Measurements from ENCODE around the gene RPL11. TPM values are rescaled to one million over a fixed set of nuclear protein-coding genes. Genes with fewer than 3 reads are reported as not detected.

The RPL11 gene
- total and polyA plus RNA-seq, 8 donors = 255 to 4,094 (median 1,264) TPM

DNA sequence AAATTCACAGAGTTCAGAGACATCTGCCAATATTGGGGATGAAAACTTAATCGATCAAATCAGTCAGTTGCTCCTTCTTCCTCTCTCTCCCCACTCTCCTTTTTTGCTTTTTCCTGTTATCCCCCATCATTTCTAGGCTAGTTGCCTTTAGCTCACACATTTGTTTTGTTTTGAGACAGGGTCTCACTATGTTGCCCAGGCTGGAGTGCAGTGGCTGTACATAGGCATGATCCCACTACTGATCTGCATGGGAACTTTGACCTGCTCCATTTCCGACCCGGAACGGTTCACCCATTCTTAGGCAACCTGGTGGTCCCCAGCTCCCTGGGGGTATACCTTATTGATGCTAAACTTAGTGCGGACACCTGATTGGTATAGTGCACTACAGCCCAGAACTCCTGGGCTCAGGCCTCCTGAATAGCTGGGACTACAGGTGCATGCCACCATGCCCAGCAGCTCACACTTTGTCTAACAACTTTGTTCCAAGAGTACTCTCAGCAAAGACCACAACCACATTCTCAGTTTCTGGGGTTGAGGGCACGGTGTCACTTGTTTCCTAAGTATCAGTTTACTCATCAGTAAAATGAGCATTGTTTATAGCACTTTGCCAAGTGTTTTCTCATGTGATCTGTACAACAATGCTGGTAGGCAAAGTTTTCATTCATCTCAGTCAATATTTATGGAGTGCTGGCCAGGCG lies 45.0 kb downstream of the RPL11 start:
- no peak for DNase-seq
- H3K4me1 ChIP-seq = peaks cover 0 to 16% (median 3%) of the 10 kb centered on the region in 4 donors
- H3K9me3 ChIP-seq = no peaks in the 10 kb centered on the region
- no peak overlapping the region for H3K27ac ChIP-seq
- no peaks in the 10 kb centered on the region for H3K36me3 ChIP-seq
- WGBS, 5 donors = 88 to 95% (median 91%) methylated on average over 7 of the region's 7 CpGs
- no peak for TF ChIP-seq POLR2AphosphoS5 (IDR thresholded peaks at IDR 0.05)
- TF ChIP-seq EP300 (IDR thresholded peaks at IDR 0.05) = no peak
- no peak for TF ChIP-seq POLR2A (IDR thresholded peaks at IDR 0.05)
- TF ChIP-seq, protein P1, sequence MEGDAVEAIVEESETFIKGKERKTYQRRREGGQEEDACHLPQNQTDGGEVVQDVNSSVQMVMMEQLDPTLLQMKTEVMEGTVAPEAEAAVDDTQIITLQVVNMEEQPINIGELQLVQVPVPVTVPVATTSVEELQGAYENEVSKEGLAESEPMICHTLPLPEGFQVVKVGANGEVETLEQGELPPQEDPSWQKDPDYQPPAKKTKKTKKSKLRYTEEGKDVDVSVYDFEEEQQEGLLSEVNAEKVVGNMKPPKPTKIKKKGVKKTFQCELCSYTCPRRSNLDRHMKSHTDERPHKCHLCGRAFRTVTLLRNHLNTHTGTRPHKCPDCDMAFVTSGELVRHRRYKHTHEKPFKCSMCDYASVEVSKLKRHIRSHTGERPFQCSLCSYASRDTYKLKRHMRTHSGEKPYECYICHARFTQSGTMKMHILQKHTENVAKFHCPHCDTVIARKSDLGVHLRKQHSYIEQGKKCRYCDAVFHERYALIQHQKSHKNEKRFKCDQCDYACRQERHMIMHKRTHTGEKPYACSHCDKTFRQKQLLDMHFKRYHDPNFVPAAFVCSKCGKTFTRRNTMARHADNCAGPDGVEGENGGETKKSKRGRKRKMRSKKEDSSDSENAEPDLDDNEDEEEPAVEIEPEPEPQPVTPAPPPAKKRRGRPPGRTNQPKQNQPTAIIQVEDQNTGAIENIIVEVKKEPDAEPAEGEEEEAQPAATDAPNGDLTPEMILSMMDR (IDR thresholded peaks at IDR 0.05) = no peak
- H3K27me3 ChIP-seq = no peaks in the 10 kb centered on the region
- H3K4me3 ChIP-seq = no peak overlapping the region
- intact Hi-C loops (cut with DNase I; ENCODE audit: low total_unique reads) = no loop called here

DNA sequence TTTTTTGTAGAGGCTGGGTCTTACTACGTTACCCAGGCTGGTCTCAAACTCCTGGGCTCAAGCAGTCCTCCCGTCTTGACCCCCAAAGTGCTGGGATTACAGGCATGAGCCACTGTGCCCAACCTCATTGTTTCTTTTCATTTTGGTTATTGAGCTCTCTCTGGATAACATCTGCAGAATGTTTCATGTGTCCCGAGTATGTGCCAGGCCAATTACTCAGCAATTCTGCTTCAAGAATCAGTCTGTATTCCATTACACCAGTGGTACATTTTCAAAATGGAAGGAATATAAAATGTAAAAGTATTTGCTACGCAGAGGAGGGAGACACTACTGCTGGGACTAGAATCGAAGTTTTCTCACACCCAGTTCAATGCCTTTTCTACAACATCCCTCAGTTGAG lies 50.0 kb downstream of the RPL11 start:
- no peaks in the 10 kb centered on the region for H3K27me3 ChIP-seq
- DNase-seq = no peak
- 85 to 91% (median 88%) methylated on average over 5 of the region's 5 CpGs for WGBS, 5 donors
- H3K9me3 ChIP-seq = no peaks in the 10 kb centered on the region
- intact Hi-C loops (cut with DNase I; ENCODE audit: low total_unique reads) = no loop called here
- peaks cover 14 to 35% (median 32%) of the 10 kb centered on the region in 4 donors for H3K4me1 ChIP-seq
- H3K27ac ChIP-seq = no peak overlapping the region
- no peak overlapping the region for H3K4me3 ChIP-seq
- TF ChIP-seq EP300 (IDR thresholded peaks at IDR 0.05) (no peak), POLR2A (IDR thresholded peaks at IDR 0.05) (no peak), POLR2AphosphoS5 (IDR thresholded peaks at IDR 0.05) (no peak)
- TF ChIP-seq, protein P1 (IDR thresholded peaks at IDR 0.05) = no peak
- H3K36me3 ChIP-seq = peaks cover 4 to 10% (median 8%) of the 10 kb centered on the region in 4 donors

DNA sequence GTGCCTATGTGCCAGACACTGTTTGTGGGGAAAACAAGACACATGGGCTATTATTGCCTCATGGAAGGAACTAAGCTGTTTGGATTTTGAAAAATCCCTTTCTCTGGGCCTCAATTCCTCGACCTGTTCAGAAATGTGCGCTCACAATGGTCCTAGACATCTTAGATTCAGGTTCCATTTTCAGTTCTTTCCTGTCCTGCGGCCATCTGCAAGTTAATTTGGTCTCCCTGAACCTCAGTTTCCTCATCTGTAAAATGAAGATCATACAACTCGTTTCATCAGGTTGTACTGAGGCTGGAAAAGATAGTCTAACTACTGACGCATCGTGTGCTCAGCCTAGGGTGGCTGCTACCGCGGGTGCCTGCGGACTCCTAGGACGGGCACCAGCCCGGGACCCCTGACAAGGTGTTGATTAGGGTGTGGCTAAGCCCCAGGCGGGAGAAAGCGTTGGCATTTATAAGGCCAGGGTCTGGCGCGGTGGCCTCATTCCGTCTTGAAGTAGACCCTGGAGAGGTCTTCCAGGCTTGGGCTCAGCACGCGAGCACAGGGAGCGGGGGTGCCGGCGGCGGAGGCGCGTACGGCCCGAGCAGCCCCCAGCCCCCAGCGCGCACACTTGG lies 51.2 kb downstream of the RPL11 start:
- TF ChIP-seq POLR2AphosphoS5 (IDR thresholded peaks at IDR 0.05) = no peak
- TF ChIP-seq, protein P1 (IDR thresholded peaks at IDR 0.05) = no peak
- no peak for TF ChIP-seq EP300 (IDR thresholded peaks at IDR 0.05)
- peak in 1 of 4 donors; percentile 22 for TF ChIP-seq POLR2A (IDR thresholded peaks at IDR 0.05)
- Histone ChIP-seq H3K27ac (peak overlapping the region; percentile 93 to 96 (median 95)), H3K4me1 (peaks cover 23 to 46% (median 44%) of the 10 kb centered on the region in 4 donors), H3K27me3 (no peaks in the 10 kb centered on the region), H3K36me3 (peaks cover 4 to 17% (median 13%) of the 10 kb centered on the region in 4 donors), H3K4me3 (peak overlapping the region; percentile 91 to 100 (median 95)), H3K9me3 (no peaks in the 10 kb centered on the region)
- WGBS, 5 donors = 7 to 20% (median 10%) methylated on average over 14 to 28 of the region's 28 CpGs
- no peak for DNase-seq
- intact Hi-C loops (cut with DNase I; ENCODE audit: low total_unique reads) = no loop called here

DNA sequence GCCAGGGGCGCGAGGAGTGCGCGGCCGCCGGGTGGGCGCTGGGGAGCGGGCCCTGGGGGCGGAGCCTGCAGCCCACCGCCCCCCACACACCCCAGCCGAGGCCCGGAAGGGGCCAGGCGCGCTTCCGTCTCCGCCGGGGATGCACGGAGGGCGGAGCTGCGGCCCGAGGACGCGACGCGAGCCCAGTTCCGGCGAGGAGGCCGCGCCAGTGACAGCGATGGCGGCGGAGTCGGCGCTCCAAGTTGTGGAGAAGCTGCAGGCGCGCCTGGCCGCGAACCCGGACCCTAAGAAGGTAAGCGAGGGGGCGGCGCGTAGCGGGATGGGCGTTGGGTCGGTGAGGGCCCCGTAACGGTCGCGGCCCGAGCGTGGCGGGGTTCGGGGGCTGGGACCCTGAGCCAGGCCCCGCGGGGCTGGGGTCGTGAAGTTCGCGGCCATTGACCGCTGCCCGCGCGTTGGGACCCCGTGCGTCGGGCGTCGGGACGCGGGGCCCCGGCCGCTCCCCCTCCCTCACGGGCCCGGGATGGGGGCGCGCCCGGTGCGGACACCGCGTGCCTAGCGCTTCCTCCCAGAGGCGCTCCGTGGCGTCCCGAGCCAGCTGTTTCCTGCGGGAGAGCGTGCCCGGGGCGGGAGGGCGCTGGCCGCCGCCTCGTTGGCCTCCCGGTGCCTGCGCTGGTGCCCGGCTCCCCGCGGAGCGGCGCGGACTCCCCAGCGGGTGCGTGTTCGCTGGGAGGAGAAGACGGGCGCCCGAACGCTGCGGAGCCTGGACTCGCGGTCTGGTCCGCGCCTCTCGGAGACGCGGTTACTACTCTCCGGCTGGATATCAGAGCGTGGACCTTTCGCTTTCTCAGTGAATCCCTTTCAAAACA lies 51.9 kb downstream of the RPL11 start, which contains the start of gene ELOA:
Gene ELOA (plus strand): TSS at position 185 of the 866 bp plus-strand sequence. CDS start 33 bp downstream, at position 218.
- 0 to 1% (median 0%) methylated on average over 18 to 119 of the region's 119 CpGs for WGBS, 5 donors
- peak; percentile 77 to 95 for DNase-seq
- peak within 1 kb of the TSS; percentile 93 to 96 (median 95) for H3K27ac ChIP-seq
- TF ChIP-seq, protein P1 (IDR thresholded peaks at IDR 0.05) = no peak
- TF ChIP-seq POLR2A (IDR thresholded peaks at IDR 0.05) (peak in 1 of 4 donors; percentile 37), POLR2AphosphoS5 (IDR thresholded peaks at IDR 0.05) (peak; percentile 46 to 94 (median 88))
- H3K4me1 ChIP-seq = peaks cover 31 to 54% (median 51%) of the 10 kb centered on the region in 4 donors
- H3K27me3 ChIP-seq = no peaks in the 10 kb centered on the region
- H3K36me3 ChIP-seq = peaks cover 4 to 17% (median 13%) of the 10 kb centered on the region in 4 donors
- peak within 1 kb of the TSS; percentile 91 to 100 (median 95) for H3K4me3 ChIP-seq
- no peaks in the 10 kb centered on the region for H3K9me3 ChIP-seq
- intact Hi-C loops (cut with DNase I; ENCODE audit: low total_unique reads) = no loop called here
